GM21423 (cell line): ENCODE results near the gene NAXD.
A peak's percentile ranks its signal among the peaks of the same experiment; 100 is the strongest.
"Not testable (repeated sequence)": the region's sequence is repeated elsewhere in the genome, so short reads cannot be mapped to it uniquely, and the experiment has no call there.

Source experiments
- ATAC-seq: cut with Tn5 transposase; IDR thresholded peaks from one replicate; pipeline ENCODE4 v1.9.1; 2021; ENCODE audit warnings: mild to moderate bottlenecking, moderate library complexity; ENCODE audit not compliant: unreplicated experiment

NAXD gene

GRCh38 chr13:110615322-110616102 lies at the start of gene NAXD:
TSS of gene NAXD (plus strand) at chr13:110615545. CDS start at chr13:110615602, 57 bp downstream.
- peak; percentile 77 for ATAC-seq

DNA sequence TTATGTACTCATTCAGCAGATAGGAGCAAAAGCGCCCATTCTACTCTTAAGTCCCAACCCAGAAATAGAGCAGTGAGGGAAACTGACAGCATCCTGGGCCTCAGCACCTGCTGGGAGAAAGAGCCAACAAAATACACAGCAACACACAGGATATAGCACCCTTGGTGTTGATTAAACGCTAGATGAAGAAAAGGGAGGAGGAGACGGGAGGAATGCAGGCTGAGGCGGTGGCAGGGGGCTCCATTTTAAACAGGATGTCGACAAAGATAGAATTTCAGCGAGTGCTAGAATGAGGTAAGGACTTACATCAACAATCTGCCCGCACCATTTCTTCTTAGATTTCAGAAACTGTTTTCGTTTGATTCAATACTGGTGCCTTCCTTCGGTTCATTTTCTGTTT lies 49.2 kb upstream of the NAXD start:
- ATAC-seq = no peak

DNA sequence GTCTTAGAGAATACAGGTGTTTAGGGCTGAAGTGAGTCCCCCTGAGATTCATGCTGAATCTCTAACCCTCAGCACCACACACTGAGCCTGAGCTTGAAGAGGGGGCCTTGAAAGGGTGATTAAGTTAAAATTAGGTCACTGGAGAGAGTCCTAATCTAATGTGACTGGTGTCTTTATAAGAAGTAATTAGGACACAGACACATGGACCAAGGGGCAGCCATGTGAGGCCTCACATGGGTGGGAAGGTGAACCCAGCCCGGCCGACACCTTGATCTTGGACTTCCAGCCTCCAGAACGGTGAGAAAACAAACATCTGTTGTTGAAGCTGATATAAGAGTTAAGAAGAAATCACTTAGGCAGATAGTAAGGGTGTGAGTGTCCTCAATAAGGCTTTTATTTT lies 46.7 kb upstream of the NAXD start:
- no peak for ATAC-seq

DNA sequence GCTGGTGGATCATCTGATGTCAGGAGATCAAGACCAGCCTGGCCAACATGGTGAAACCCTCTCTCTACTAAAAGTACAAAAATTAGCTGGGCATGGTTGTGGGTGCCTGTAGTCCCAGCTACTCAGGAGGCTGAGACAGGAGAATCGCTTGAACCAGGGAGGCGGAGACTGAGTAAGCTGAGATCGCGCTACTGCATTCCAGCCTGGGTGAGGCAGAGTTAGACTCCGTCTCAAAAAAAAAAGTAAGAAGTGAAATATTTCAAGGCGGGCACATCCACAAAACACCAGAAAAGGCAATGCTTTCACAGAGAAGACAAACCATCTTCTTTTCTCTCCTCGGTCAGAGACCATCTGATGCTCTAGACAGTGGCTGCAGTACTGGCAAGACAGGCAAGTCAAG lies 45.4 kb upstream of the NAXD start:
- not testable (repeated sequence) for ATAC-seq

- ATAC-seq = no peak
Observed at GRCh38 chr13:110570886-110571285, 44.5 kb upstream of the NAXD start.

DNA sequence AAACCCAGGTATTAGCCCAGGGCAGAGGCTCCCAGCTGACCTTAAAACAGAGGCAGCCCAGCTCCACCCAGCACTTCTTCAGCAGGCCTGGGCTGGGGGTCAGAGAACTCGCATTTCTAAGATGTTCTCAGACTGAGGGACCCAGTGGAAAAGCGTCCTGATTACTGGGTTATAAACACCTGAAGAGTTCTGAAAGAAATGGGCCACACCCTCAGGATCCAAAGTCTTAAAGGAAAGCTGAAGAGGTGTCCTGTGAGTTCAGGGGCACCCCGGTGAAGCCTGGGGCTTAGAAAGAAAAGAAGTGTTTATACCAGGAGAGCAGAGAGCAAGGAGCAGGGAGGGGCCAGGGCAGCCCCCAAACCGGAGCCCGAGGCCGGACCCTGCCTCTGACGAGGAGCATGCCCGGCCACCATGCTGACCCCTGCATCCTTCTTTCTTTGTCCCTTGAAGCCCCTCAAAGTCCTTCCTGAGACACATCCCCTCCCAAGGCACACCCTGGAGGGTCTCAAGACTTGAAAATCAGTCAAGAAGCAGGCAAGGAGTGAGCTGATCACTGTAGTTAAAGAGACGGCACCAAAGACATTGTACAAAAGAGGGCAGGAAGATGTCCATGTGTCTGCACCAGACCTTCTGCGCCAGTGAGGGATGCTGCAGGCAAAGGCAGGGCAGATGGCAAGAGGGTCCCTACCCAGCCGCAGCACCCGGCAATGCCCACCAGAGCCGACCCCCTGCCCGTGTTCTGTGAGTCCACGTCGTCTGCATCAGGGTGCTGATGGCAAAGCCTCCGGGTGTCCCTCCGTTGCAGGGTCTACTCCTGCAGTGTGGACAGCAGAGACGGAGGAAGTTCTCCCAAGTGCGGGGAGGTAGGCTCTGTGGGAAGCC lies 43.2 kb upstream of the NAXD start:
- no peak for ATAC-seq

DNA sequence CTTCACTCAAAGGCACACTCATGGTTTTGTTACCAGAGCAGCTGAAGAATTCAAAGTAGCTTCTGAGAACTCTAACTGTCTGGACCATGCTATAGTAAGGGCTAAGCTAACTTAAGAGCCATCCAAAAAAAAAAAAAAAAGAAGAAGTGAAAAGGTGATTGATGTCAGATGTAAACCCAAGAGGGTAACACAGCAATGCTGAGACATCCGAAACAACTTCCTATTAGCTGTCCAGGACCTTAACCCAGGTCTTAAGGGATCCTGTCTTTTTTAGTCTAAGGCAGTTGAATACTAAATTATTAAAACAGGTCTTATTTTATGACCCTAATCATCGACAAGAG lies 42.6 kb upstream of the NAXD start:
- ATAC-seq = peak; percentile 55

DNA sequence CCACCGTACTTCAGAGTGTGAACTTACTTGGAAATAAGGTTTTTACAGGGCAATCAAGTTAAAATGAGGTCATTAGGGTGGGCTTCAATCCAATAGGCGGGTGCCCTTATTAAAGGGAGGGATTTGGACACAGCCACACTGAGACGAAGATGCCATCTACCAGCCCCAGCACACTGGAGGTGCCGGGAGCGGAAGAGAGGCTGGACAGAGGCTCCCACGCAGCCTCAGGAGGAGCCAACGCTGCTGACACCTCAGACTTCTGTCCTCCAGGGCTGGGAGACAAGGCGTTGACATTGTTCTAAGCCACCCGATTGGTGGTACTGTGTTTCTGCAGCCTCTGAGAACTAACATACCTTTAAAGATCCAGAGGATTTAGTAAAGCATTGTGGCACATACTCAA lies 41.2 kb upstream of the NAXD start:
- no peak for ATAC-seq

GRCh38 chr13:110575322-110576069 lies 39.8 kb upstream of the NAXD start:
- ATAC-seq = peak; percentile 77

- ATAC-seq = no peak
Observed at GRCh38 chr13:110576070-110576394, 39.3 kb upstream of the NAXD start.

- no peak for ATAC-seq
Observed at GRCh38 chr13:110576736-110577476, 38.4 kb upstream of the NAXD start.

- ATAC-seq = no peak
Observed at GRCh38 chr13:110578363-110578762, 37.0 kb upstream of the NAXD start.

- no peak for ATAC-seq
Observed at GRCh38 chr13:110580800-110581199, 34.5 kb upstream of the NAXD start.

GRCh38 chr13:110581506-110582185 lies 33.7 kb upstream of the NAXD start:
- no peak for ATAC-seq

- no peak for ATAC-seq
Observed at GRCh38 chr13:110582421-110582954, 32.9 kb upstream of the NAXD start.

DNA sequence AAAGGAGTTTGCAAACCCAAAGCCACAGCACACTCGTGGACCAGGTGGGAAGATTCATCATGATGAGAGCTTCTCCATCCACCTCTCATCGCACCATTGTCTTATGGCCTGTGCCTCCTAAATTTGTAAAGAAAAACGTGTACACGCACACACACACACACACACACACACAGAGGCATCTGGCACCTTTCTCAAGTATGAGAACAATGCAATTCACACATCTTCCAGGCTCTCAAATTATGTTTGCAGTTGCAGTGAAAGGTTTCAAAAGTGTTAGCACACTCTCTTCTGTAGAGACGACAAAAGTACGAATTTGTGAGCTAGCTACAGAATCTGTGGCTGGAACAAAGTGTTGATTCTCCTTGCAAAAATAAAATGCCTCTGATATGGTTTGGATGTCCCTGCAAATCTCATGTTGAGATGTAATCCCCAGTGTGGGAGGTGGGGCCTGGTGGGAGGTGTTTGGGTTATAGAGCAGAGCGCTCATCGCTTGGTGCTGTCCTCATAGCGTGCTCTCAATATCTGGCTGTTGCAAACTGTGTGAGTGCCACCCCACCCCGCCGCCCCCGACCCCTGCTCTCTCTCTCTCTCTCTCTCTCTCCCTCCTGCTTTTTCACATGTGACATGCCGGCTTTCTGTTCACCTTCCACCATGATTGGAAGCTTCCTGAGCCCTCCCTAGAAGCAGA lies 32.0 kb upstream of the NAXD start:
- no peak for ATAC-seq

GRCh38 chr13:110589793-110590390 lies 25.5 kb upstream of the NAXD start:
- no peak for ATAC-seq

DNA sequence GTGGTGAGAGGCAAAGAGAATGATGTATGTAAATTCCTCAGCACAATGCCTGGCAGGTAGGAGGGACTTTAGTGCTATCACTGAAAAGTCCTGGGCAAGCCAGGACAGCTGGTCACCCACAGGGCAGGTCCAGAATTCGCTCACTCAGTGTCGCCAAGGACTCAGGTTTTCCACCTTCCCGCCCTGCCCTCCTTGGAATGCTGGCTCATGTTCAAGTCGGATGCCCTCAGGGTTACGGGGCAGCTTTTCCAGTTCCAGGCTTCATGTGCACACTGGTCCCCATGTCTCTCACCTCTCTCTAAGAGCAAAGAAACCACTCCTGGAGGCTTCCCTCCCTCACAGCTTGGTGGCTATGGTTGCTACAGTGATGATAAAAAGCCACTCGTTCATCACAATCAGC lies 24.8 kb upstream of the NAXD start:
- ATAC-seq = no peak

GRCh38 chr13:110592665-110593064 lies 22.7 kb upstream of the NAXD start:
- ATAC-seq = no peak
